Measurements from ENCODE around the gene GRK3.
A peak's percentile ranks its signal among the peaks of the same experiment; 100 is the strongest.

GRK3 gene

GRCh38 chr22:25759825-25760231, 195.4 kb downstream of the GRK3 start:
- DNase-seq (ENCODE audit: low spot score), result no peak

- no peak for DNase-seq (ENCODE audit: low spot score)
Measured at GRCh38 chr22:25760294-25760693, 195.8 kb downstream of the GRK3 start.

- DNase-seq (ENCODE audit: low spot score), result no peak
Measured at GRCh38 chr22:25760848-25761595, 196.5 kb downstream of the GRK3 start.

- DNase-seq (ENCODE audit: low spot score), result no peak
Measured at GRCh38 chr22:25762147-25762546, 197.7 kb downstream of the GRK3 start.

- DNase-seq (ENCODE audit: low spot score), result no peak
Measured at GRCh38 chr22:25763239-25763777, 198.8 kb downstream of the GRK3 start.

- DNase-seq (ENCODE audit: low spot score), result no peak
Measured at GRCh38 chr22:25764270-25765015, 200.0 kb downstream of the GRK3 start.

- DNase-seq (ENCODE audit: low spot score), result no peak
Measured at GRCh38 chr22:25765016-25765367, 200.5 kb downstream of the GRK3 start.

- DNase-seq (ENCODE audit: low spot score), result no peak
Measured at GRCh38 chr22:25765801-25766200, 201.3 kb downstream of the GRK3 start.

- DNase-seq (ENCODE audit: low spot score), result no peak
Measured at GRCh38 chr22:25766418-25766817, 201.9 kb downstream of the GRK3 start.

GRCh38 chr22:25770333-25770732, 205.9 kb downstream of the GRK3 start:
- no peak for DNase-seq (ENCODE audit: low spot score)

GRCh38 chr22:25772288-25772687, 207.8 kb downstream of the GRK3 start:
- no peak for DNase-seq (ENCODE audit: low spot score)

- DNase-seq (ENCODE audit: low spot score), result peak; percentile 79
Measured at GRCh38 chr22:25774575-25775026, 210.1 kb downstream of the GRK3 start.

- no peak for DNase-seq (ENCODE audit: low spot score)
Measured at GRCh38 chr22:25775531-25775930, 211.1 kb downstream of the GRK3 start.

- DNase-seq (ENCODE audit: low spot score), result no peak
Measured at GRCh38 chr22:25777411-25777810, 212.9 kb downstream of the GRK3 start.

- peak; percentile 61 for DNase-seq (ENCODE audit: low spot score)
Measured at GRCh38 chr22:25777870-25778269, 213.4 kb downstream of the GRK3 start.
